HS-5 (cell line): ENCODE measurements around the gene RAD21L1.

Source experiments
- DNase-seq: peaks from one replicate; pipeline ENCODE4 v3.0.0-alpha.2; 2012; ENCODE audit warnings: low read depth

Gene RAD21L1

DNA sequence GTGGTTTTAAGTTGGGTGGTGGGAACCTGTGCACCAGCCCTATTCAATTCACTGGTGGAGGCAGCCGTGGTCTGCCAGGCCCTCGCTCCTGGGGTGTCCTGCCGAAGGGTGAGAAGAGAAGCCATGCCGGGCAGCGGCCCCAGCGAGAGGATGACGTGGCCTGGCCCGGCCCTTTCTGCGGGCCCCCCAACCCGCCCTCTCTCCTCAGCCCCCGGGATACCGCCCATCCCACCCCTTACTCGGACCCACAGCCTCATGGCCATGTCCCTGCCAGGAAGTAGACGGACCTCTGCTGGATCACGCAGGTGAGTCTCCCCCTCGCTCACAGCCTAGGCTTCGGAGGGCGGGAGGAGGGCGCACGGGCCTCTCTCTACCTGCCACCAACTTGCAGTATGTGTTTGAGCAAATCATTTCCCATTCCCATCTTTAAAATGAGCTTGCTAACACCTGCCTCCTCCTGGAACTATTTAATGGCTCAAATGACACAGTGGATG is 70.3 kb downstream of the RAD21L1 start:
- DNase-seq: no peak

DNA sequence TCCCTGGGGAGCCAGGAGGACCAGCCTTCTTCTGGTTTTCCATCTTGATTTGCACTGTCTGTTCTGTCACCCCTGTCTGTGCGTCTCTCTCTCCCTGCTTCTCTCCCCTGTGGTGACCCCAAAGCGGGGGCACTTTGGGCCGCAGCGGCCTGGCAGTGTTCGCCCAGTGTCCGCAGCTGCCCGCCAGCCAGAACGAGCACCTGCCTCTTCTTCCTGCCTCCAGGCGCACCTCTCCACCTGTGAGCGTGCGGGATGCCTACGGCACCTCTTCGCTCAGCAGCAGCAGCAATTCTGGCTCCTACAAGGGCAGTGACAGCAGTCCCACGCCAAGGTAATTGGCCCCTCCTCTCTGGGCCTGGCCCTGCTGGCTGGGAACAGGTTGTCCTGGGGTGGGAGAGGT is 71.1 kb downstream of the RAD21L1 start:
- no peak for DNase-seq

DNA sequence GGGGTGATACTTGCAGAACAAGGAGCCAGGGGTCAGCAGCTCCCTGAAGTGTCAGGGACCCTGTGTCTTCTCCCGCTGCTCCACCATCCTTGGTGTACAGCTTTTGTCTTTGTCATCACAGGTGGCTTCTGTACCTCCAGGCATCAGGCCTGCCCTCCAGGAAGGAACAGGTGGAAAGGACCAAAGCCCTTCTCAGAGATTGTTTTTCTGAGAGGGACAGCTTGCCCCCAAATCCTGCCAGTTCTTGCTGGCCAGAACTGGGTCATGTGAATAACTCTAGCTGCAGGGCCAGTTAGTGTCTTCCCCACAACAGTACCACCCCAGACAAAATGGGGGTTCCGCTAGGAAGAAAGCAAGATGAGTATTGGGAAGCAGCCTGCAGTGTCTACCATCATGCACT is 71.6 kb downstream of the RAD21L1 start:
- no peak for DNase-seq

DNA sequence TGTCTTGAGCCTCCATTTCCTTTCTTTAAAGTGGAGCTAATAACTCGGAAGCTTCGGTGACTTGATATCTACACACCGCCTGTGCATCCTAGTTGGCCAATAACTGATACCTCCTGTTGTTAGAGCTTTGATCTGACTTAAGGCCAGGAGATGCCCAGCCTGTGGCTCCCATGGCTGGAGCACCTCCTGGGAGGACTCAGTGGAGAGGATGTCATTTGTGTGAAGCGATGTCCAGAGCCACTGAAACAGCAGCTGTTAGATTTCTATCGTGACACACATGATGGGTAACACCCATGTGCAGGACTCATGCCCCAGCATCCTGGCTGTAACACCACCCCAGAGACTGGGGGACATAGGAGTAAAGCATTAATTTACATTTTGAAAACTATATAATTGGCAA is 72.3 kb downstream of the RAD21L1 start:
- no peak for DNase-seq

DNA sequence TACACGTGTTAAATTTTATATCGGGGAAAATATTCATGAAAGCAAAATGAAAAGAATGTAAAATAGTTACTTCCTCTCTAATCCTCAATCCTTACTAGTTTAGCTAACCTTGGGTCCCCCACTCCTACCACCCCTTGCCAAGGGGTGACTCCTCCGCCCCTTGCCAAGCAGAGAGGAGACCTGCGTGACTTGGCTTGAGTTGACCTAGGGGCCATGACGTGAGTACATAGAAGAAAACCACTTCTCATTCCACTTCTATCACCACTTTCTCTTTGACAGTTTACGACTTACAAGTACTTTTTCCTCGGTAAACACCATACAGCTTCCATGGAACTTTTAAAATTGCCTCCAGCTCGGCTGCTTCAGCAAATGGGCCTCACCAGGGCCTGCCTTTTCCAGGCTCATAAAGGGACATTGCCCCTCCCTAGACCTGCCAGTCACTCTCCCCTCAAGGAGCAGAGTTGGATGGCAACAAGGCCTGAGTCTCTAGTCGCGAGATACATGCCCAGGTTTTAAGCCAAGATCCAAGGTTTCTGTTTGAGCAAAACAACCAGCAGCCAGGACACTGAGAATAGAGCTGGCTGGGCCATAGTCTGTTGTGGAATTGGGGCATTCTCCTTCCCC is 73.2 kb downstream of the RAD21L1 start:
- no peak for DNase-seq

DNA sequence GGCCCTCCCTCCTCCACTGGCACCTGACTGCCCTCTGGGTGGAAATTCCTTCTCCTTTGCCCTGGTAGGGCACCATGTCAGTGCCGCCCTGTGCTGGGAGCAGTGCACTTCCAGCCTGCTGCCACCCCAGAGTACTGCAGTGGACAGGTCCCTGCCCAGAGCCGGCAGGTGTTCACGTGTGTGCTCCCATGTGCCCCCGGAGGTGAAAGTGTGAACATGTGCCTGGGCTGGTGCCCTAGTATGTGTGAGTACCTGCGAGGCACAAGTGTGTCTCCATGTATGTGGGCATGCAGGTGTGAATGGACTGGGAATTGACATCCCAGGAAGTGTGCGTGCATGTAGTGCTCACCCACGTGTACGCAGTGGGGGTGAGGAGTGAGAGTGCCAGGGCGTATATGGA is 73.7 kb downstream of the RAD21L1 start:
- DNase-seq: no peak

DNA sequence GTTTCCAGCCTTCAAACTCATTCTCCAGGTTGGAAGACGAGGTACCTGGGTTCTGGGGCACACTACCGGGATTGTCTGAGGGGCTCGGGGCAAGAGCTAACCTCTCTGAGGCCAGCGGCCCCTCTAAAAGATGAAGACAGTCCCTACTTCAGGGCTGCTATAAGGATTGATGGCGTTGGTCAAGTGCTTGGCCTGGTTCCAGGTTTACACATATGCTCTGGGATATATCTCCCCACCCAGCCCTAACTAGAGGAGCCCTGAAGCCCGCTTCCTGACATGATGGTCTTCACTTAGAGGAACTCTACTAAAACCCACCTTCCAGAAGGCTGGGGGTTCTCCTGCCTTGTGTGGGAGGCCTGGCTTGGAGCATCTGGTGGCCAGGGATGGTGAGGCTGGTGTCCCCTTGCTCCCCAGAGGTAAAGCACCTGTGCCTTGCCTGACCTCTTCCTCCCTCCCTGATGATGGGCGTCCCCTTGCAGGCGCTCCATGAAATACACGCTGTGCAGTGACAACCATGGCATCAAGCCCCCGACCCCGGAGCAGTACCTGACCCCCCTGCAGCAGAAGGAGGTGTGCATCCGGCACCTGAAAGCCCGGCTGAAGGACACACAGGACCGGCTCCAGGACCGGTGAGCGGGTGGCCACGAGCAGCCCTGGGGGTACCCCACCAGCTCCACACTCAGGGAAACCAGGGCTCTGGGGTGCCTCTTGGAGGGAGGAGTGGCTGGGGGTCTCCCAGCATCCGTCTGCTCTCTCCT is 74.4 kb downstream of the RAD21L1 start:
- DNase-seq: no peak

DNA sequence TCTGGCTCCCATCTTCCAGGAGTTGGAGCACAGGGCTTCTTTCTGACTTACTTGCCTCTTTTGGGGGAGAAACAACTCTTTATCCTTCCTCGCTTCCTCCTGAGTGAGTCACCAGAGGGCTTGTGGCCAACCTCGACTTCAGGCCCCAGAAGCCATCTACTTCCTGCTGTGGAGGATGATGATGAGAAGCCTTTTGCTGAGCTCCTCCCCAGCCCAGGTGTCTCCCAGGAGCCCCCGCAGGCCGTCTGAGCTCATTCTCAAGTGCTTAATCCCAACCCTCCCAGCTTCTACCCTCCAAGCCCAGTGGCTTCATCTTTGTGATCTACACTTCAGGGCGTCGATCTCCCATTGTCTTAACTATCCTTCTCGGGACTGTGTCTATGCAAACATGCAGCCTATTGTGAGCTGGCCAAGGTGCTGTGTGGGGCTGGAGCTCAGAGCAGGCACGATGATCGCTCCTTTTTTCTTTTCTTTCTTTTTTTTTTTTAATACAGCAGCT is 75.2 kb downstream of the RAD21L1 start:
- DNase-seq: peak; percentile 50

DNA sequence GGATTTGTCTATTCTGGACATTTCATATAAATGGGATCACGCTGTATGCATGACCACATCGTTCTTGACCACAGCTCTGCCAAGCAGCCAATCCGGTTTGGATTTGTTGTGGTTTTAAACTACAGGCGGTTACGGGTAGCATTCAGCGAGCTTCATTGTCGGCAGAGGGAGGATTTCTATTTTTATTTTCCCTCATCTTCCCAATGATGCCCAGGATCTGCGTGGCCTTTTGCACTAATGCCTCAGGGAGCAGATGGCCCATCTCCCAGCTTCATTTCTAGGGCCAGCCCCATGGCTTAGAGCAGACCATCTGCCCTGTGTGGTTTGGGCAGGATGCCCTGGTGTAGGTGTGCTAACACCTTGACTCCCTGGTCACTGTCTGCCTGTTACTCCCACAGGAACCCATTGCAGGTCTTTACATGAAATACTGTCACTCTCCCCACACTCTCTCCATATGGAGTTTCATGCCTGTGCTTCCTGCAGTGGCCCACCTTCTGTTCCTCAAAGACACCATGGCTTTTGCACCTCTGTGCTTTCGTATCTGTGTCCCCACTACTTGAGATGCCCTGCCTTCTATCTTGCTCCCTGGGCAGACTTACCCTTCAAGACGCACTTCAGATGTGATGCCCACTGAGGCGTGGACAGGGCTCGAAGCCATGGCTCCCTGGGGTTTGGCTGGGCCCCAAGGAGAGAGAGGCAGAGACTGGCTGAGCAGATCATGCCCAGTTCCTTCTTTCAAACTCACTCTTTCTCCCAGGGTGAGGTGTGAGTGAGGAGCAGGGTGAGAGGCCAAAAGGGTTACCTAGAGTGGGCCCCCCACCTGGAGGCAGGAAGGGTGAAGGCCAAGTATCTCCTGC is 77.1 kb downstream of the RAD21L1 start:
- no peak for DNase-seq

DNA sequence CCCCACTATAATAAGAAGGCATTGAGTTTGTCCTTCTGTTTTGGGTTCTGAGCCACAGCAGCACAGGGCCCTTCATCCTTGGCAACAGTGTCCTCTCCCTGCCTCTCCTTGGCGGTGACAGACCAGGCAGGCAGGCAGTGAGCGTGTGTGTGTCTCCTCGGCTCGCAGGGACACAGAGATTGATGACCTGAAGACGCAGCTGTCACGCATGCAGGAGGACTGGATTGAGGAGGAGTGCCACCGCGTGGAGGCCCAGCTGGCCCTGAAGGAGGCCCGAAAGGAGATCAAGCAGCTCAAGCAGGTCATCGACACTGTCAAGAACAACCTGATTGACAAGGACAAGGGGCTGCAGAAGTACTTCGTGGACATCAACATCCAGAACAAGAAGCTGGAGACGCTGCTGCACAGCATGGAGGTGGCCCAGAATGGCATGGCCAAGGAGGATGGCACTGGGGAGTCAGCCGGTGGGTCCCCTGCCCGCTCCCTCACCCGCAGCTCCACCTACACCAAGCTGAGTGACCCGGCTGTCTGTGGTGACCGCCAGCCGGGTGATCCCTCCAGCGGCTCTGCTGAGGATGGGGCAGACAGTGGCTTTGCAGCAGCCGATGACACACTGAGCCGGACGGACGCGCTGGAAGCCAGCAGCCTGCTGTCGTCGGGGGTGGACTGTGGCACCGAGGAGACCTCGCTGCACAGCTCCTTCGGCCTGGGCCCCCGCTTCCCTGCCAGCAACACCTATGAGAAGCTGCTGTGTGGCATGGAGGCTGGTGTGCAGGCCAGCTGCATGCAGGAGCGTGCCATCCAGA is 79.1 kb downstream of the RAD21L1 start:
- DNase-seq: no peak
